Spleen (tissue), 11 donors: ENCODE data around the gene TRHDE. TPM values are rescaled to one million over a fixed set of nuclear protein-coding genes. Genes with fewer than 3 reads are reported as not detected.

ENCODE experiments used
- DNase-seq: peaks from one replicate; pipeline ENCODE4 v3.0.0-alpha.2; 2020
- H3K27ac ChIP-seq, 8 donors: fragments of 200-600 bp; sonication (generic) in 7 of 8; 1 replicate in 4 of 8; 2 replicates in 4 of 8; pipeline versions ENCODE4 v1.5.0 to v1.8.0; 2016 to 2021; ENCODE audit warnings: inconsistent platforms in 4 of 8, mild to moderate bottlenecking in 4 of 8, moderate library complexity in 1 of 8
- H3K27me3 ChIP-seq, 7 donors: fragments of 200-600 bp; sonication (generic) in 6 of 7; replicated peaks in 1 of 7; 1 replicate in 4 of 7; 2 replicates in 3 of 7; pipeline versions ENCODE4 v1.5.0 to v1.8.0; 2016 to 2021; ENCODE audit warnings: inconsistent platforms in 3 of 7, mild to moderate bottlenecking in 1 of 7
- H3K36me3 ChIP-seq, 6 donors: fragments of 200-600 bp; sonication (generic) in 5 of 6; 1 replicate in 4 of 6; 2 replicates in 2 of 6; pipeline versions ENCODE4 v1.5.0 to v1.8.0; 2016 to 2021; ENCODE audit warnings: inconsistent platforms in 2 of 6
- H3K4me1 ChIP-seq, 6 donors: fragments of 200-600 bp; sonication (generic) in 5 of 6; 1 replicate in 3 of 6; 2 replicates in 3 of 6; pipeline versions ENCODE4 v1.5.0 to v1.8.0; 2016 to 2021; ENCODE audit warnings: inconsistent platforms in 3 of 6
- H3K4me3 ChIP-seq, 8 donors: fragments of 200-600 bp; sonication (generic) in 7 of 8; 1 replicate in 4 of 8; 2 replicates in 4 of 8; pipeline versions ENCODE4 v1.5.0 to v1.8.0; 2016 to 2021; ENCODE audit warnings: inconsistent platforms in 4 of 8, mild to moderate bottlenecking in 4 of 8, moderate library complexity in 2 of 8
- H3K9me3 ChIP-seq, 8 donors: fragments of 200-600 bp; sonication (generic) in 7 of 8; 1 replicate in 4 of 8; 2 replicates in 4 of 8; pipeline versions ENCODE4 v1.5.0 to v1.8.0; 2016 to 2021; ENCODE audit warnings: inconsistent platforms in 4 of 8
- CTCF ChIP-seq, 11 experiments: fragments of 200-600 bp in 7 of 11; fragments of 450-650 bp in 4 of 11; sonication (generic) in 4 of 11; IDR thresholded peaks in 8 of 11; conservative IDR thresholded peaks in 3 of 11; 1 replicate in 7 of 11; 2 replicates in 4 of 11; pipeline versions ENCODE4 v1.4.0 to v1.8.0; 2016 to 2021; ENCODE audit warnings: antibody characterized with exemption in 11 of 11, inconsistent platforms in 4 of 11, mild to moderate bottlenecking in 1 of 11
- POLR2A ChIP-seq, 3 donors: fragments of 450-650 bp; IDR thresholded peaks; one replicate each; pipeline ENCODE4 v1.5.1; 2017; ENCODE audit warnings: antibody characterized with exemption in 3 of 3, mild to moderate bottlenecking in 1 of 3
- POLR2AphosphoS5 ChIP-seq, 3 donors: sonication (generic); formaldehyde crosslinking; IDR thresholded peaks; one replicate each; pipeline ENCODE4 v1.5.1; 2017; ENCODE audit warnings: antibody characterized with exemption in 3 of 3
- WGBS, 5 donors: extraction: QIAGEN DNeasy Blood & Tissue Kit in 3 of 5; methylation state at CpG; one replicate each; pipeline versions ENCODE4 v1.1.5 to v1.1.7; 2013 to 2018; 5-methylcytosine and 5-hydroxymethylcytosine counted together
- intact Hi-C: fragments of 100-400 bp; cut with DNase I; formaldehyde crosslinking; loops from one replicate; pipeline ENCODE4 v1.15.0; 2023; ENCODE audit warnings: low total_unique reads
- polyA plus RNA-seq, 3 donors: library from polyadenylated mRNA; stranded (reverse); fragments of 200-250 nt; gene quantifications; one replicate each; pipeline ENCODE4 v1.2.1, GENCODE V29; 2013
- total RNA-seq, 7 donors: library from RNA; depleted of rRNA in 3 of 7; stranded (reverse); fragments of >200 nt in 3 of 7; fragmentation: NEBNext Ultra II Directional in 4 of 7; extraction: Animal tissue kit (Norgen Biotek cat#: 25700) in 4 of 7; gene quantifications; one replicate each; pipeline versions ENCODE4 v1.1.0 to v1.2.1, GENCODE V29; 2016 to 2021
- donor health status: healthy with polysubstance abuse.
- donor health status: DM: no; HTN: no; CAD: no; lungs with moderate emphysema.
- donor health status: DM: no; HTN: no; CAD: no.
- donor health status: Bipolar disorder and iron deficiency.
- donor health status: healthy.
- donor health status: DM: no; HTN: no; CAD: no.
- donor health status: DM: yes; HTN: yes; CAD: no.

Gene TRHDE
- total and polyA plus RNA-seq, 10 donors, result 0.26 to 32.7 (median 16.3) TPM

GRCh38 chr12:72521326-72521725, 249.2 kb downstream of the TRHDE start:
- H3K27ac ChIP-seq, result no peak overlapping the region
- no peak for DNase-seq
- no peaks in the 10 kb centered on the region for H3K36me3 ChIP-seq
- H3K27me3 ChIP-seq, result no peaks in the 10 kb centered on the region
- H3K4me3 ChIP-seq, result no peak overlapping the region
- WGBS, 5 donors, result 60 to 81% (median 77%) methylated on average over 3 of the region's 3 CpGs
- H3K9me3 ChIP-seq, result peaks cover 0 to 10% (median 0%) of the 10 kb centered on the region in 8 donors
- intact Hi-C loops, result no loop called here
- TF ChIP-seq POLR2A (IDR thresholded peaks at IDR 0.05) (no peak), POLR2AphosphoS5 (IDR thresholded peaks at IDR 0.05) (no peak), CTCF (IDR thresholded peaks at IDR 0.05 in 8 of 11, conservative IDR thresholded peaks at IDR 0.05 in 3 of 11) (no peak)
- H3K4me1 ChIP-seq, result peaks cover 0 to 4% (median 0%) of the 10 kb centered on the region in 6 donors

GRCh38 chr12:72522411-72522810, 250.2 kb downstream of the TRHDE start:
- WGBS, 5 donors, result 61 to 81% (median 66%) methylated on average over 1 of the region's 1 CpG
- TF ChIP-seq POLR2A (IDR thresholded peaks at IDR 0.05), result no peak
- no peak for TF ChIP-seq CTCF (IDR thresholded peaks at IDR 0.05 in 8 of 11, conservative IDR thresholded peaks at IDR 0.05 in 3 of 11)
- TF ChIP-seq POLR2AphosphoS5 (IDR thresholded peaks at IDR 0.05), result no peak
- no peak for DNase-seq

GRCh38 chr12:72523754-72524153, 251.6 kb downstream of the TRHDE start:
- Histone ChIP-seq H3K4me1 (peaks cover 0 to 4% (median 0%) of the 10 kb centered on the region in 6 donors), H3K9me3 (peaks cover 0 to 10% (median 0%) of the 10 kb centered on the region in 8 donors), H3K27ac (no peak overlapping the region), H3K27me3 (no peaks in the 10 kb centered on the region), H3K4me3 (no peak overlapping the region), H3K36me3 (no peaks in the 10 kb centered on the region)
- TF ChIP-seq CTCF (IDR thresholded peaks at IDR 0.05 in 8 of 11, conservative IDR thresholded peaks at IDR 0.05 in 3 of 11) (no peak), POLR2A (IDR thresholded peaks at IDR 0.05) (no peak), POLR2AphosphoS5 (IDR thresholded peaks at IDR 0.05) (no peak)
- no peak for DNase-seq
- 20 to 43% (median 31%) methylated on average over 3 of the region's 3 CpGs for WGBS, 5 donors
- intact Hi-C loops, result no loop called here

More at GRCh38 chr12:72522411-72522810, 250.2 kb downstream of the TRHDE start:
- Histone ChIP-seq H3K4me3 (no peak overlapping the region), H3K27ac (no peak overlapping the region), H3K9me3 (peaks cover 0 to 10% (median 0%) of the 10 kb centered on the region in 8 donors), H3K4me1 (peaks cover 0 to 4% (median 0%) of the 10 kb centered on the region in 6 donors), H3K27me3 (no peaks in the 10 kb centered on the region), H3K36me3 (no peaks in the 10 kb centered on the region)
- intact Hi-C loops, result no loop called here

- H3K4me1 ChIP-seq, result no peaks in the 10 kb centered on the region
- WGBS, 5 donors, result 74 to 91% (median 89%) methylated on average over 1 of the region's 1 CpG
- intact Hi-C loops, result no loop called here
- no peaks in the 10 kb centered on the region for H3K36me3 ChIP-seq
- TF ChIP-seq CTCF (IDR thresholded peaks at IDR 0.05 in 8 of 11, conservative IDR thresholded peaks at IDR 0.05 in 3 of 11) (no peak), POLR2AphosphoS5 (IDR thresholded peaks at IDR 0.05) (no peak), POLR2A (IDR thresholded peaks at IDR 0.05) (no peak)
- no peak overlapping the region for H3K27ac ChIP-seq
- H3K4me3 ChIP-seq, result no peak overlapping the region
- H3K27me3 ChIP-seq, result no peaks in the 10 kb centered on the region
- DNase-seq, result no peak
- no peaks in the 10 kb centered on the region for H3K9me3 ChIP-seq
These were observed 263.2 kb downstream of the TRHDE start for GRCh38 chr12:72535212-72535990.
